AG09309 (cell line): ENCODE data around the gene CFAP54.

Experiments
- DNase-seq: peaks from one replicate; pipeline ENCODE4 v3.0.0-alpha.2; 2010; ENCODE audit warnings: low read depth
- H3K4me3 ChIP-seq: 2 replicates; pipeline ENCODE4 v1.5.1; 2011; ENCODE audit warnings: mild to moderate bottlenecking, low read depth, low read length, moderate library complexity; ENCODE audit not compliant: control insufficient read depth
- CTCF ChIP-seq: IDR thresholded peaks from 2 replicates; pipeline ENCODE4 v1.5.1; 2011; ENCODE audit warnings: mild to moderate bottlenecking, low read depth, low read length, inconsistent platforms; ENCODE audit not compliant: insufficient read depth, control insufficient read depth; ENCODE audit errors: missing control alignments

The CFAP54 gene

GRCh38 chr12:96752211-96752610, 262.8 kb downstream of the CFAP54 start:
- H3K4me3 ChIP-seq, result no peak overlapping the region
- no peak for TF ChIP-seq CTCF
- DNase-seq, result no peak

GRCh38 chr12:96766232-96766631, 276.9 kb downstream of the CFAP54 start:
- DNase-seq, result no peak
- H3K4me3 ChIP-seq, result no peak overlapping the region
- TF ChIP-seq CTCF, result peak; percentile 63

GRCh38 chr12:96769400-96769799, 280.0 kb downstream of the CFAP54 start:
- no peak overlapping the region for H3K4me3 ChIP-seq
- no peak for TF ChIP-seq CTCF
- DNase-seq, result no peak

- no peak overlapping the region for H3K4me3 ChIP-seq
- TF ChIP-seq CTCF, result no peak
- DNase-seq, result no peak
These were observed 281.1 kb downstream of the CFAP54 start for GRCh38 chr12:96770219-96771102.

GRCh38 chr12:96773031-96773430, 283.7 kb downstream of the CFAP54 start:
- no peak for TF ChIP-seq CTCF
- no peak for DNase-seq
- H3K4me3 ChIP-seq, result no peak overlapping the region

- no peak for TF ChIP-seq CTCF
- peak; percentile 49 for DNase-seq
- no peak overlapping the region for H3K4me3 ChIP-seq
These were observed 285.3 kb downstream of the CFAP54 start for GRCh38 chr12:96774496-96775256.
